ENCODE results near the gene MLST8.

DNA sequence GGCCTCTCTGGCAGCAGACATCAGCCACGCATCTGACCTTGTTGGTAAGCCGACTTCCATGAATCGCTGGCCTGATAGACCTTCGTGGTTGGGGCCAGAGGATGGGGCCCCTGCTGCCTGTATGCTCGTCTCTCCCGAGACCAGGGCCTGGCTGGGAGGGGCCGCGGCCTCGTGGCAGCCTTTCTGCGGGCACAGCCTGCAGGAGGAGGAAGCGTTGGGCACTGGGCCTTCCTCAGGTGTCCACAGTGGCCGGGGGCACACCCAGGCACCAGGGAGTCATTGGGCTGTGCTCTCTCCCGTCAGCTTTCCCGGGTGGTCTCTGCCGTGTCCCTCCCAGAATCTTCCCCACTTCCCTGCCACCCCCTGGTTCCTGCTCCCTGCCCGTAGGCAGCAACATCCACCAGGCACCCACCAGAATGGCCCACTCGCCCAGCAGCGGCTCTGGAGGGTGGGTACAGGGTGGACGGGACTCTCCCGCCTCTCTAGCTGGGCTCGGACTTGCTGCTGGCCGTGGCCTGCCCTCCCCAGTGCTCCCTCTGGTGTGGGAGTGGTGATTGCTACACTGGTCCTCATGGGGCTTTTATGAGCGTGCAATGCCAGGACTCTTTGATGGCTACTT is 24.5 kb downstream of the MLST8 start:
- TF ChIP-seq CREB1 (IDR thresholded peaks at IDR 0.05), result no peak
- TF ChIP-seq RBBP5 (IDR thresholded peaks at IDR 0.05; ENCODE audit: borderline replicate concordance, low read depth, low read length), result no peak
- no peak for TF ChIP-seq POLR2A (IDR thresholded peaks at IDR 0.05; ENCODE audit: control extremely low read depth in 1 of 2, low read depth in 2 of 2, low read length in 2 of 2)
- TF ChIP-seq, protein P1, sequence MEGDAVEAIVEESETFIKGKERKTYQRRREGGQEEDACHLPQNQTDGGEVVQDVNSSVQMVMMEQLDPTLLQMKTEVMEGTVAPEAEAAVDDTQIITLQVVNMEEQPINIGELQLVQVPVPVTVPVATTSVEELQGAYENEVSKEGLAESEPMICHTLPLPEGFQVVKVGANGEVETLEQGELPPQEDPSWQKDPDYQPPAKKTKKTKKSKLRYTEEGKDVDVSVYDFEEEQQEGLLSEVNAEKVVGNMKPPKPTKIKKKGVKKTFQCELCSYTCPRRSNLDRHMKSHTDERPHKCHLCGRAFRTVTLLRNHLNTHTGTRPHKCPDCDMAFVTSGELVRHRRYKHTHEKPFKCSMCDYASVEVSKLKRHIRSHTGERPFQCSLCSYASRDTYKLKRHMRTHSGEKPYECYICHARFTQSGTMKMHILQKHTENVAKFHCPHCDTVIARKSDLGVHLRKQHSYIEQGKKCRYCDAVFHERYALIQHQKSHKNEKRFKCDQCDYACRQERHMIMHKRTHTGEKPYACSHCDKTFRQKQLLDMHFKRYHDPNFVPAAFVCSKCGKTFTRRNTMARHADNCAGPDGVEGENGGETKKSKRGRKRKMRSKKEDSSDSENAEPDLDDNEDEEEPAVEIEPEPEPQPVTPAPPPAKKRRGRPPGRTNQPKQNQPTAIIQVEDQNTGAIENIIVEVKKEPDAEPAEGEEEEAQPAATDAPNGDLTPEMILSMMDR (IDR thresholded peaks at IDR 0.05; ENCODE audit: control extremely low read depth in 1 of 3, insufficient read depth in 1 of 3, low read depth in 1 of 3, low read length in 3 of 3), result no peak
- TF ChIP-seq GTF2F1 (IDR thresholded peaks at IDR 0.05; ENCODE audit: borderline replicate concordance, low read depth, low read length), result no peak

Data from H1 (cell line).